ENCODE results near the gene ABCA9.

The ABCA9 gene

GRCh38 chr17:69047368-69048263 is 13.1 kb downstream of the ABCA9 start:
- TF ChIP-seq REST (IDR thresholded peaks at IDR 0.05; ENCODE audit: insufficient read depth in 1 of 2, low read depth in 2 of 2, low read length in 2 of 2): 0 out of 4 replicates have a peak, but pooled peaks of 1 of the 2 experiments have one; percentile 17
- TF ChIP-seq TAF1 (IDR thresholded peaks at IDR 0.05; ENCODE audit: borderline replicate concordance, insufficient read depth, low read length): no peak

GRCh38 chr17:69046121-69046807 is 14.5 kb downstream of the ABCA9 start:
- TF ChIP-seq REST (IDR thresholded peaks at IDR 0.05; ENCODE audit: insufficient read depth in 1 of 2, low read depth in 2 of 2, low read length in 2 of 2) (no peak), FOXP2 (optimal IDR thresholded peaks at IDR 0.05; ENCODE audit: borderline replicate concordance, extremely low read depth, extremely low read length, insufficient read depth) (no peak), TAF1 (IDR thresholded peaks at IDR 0.05; ENCODE audit: borderline replicate concordance, insufficient read depth, low read length) (no peak), POLR2AphosphoS5 (IDR thresholded peaks at IDR 0.05; ENCODE audit: low read depth, low read length) (no peak), SIN3A (IDR thresholded peaks at IDR 0.05; ENCODE audit: borderline replicate concordance, insufficient read depth, low read length) (no peak)

GRCh38 chr17:69045646-69046045 is 15.1 kb downstream of the ABCA9 start:
- TF ChIP-seq POLR2AphosphoS5 (IDR thresholded peaks at IDR 0.05; ENCODE audit: low read depth, low read length): no peak
- TF ChIP-seq SIN3A (IDR thresholded peaks at IDR 0.05; ENCODE audit: borderline replicate concordance, insufficient read depth, low read length): no peak
- no peak for TF ChIP-seq FOXP2 (optimal IDR thresholded peaks at IDR 0.05; ENCODE audit: borderline replicate concordance, extremely low read depth, extremely low read length, insufficient read depth)
- TF ChIP-seq TAF1 (IDR thresholded peaks at IDR 0.05; ENCODE audit: borderline replicate concordance, insufficient read depth, low read length): no peak
- no peak for TF ChIP-seq REST (IDR thresholded peaks at IDR 0.05; ENCODE audit: insufficient read depth in 1 of 2, low read depth in 2 of 2, low read length in 2 of 2)

GRCh38 chr17:69044371-69044770 is 16.4 kb downstream of the ABCA9 start:
- no peak for TF ChIP-seq TAF1 (IDR thresholded peaks at IDR 0.05; ENCODE audit: borderline replicate concordance, insufficient read depth, low read length)
- TF ChIP-seq SIN3A (IDR thresholded peaks at IDR 0.05; ENCODE audit: borderline replicate concordance, insufficient read depth, low read length): no peak
- no peak for TF ChIP-seq REST (IDR thresholded peaks at IDR 0.05; ENCODE audit: insufficient read depth in 1 of 2, low read depth in 2 of 2, low read length in 2 of 2)
- no peak for TF ChIP-seq POLR2AphosphoS5 (IDR thresholded peaks at IDR 0.05; ENCODE audit: low read depth, low read length)
- TF ChIP-seq FOXP2 (optimal IDR thresholded peaks at IDR 0.05; ENCODE audit: borderline replicate concordance, extremely low read depth, extremely low read length, insufficient read depth): no peak

All from PFSK-1 (cell line).